ENCODE measurements around the gene TIGD1.
"Not testable (repeated sequence)": the region's sequence is repeated elsewhere in the genome, so short reads cannot be mapped to it uniquely, and the experiment has no call there.

TIGD1 gene

GRCh38 chr2:232550354-232551249, at the start of gene TIGD1, which contains the start of gene EIF4E2:
TIGD1 (minus strand) TSS chr2:232550557; CDS start chr2:232549882, 675 bp downstream.
EIF4E2 (plus strand) TSS chr2:232550689; CDS start chr2:232550725, 36 bp downstream.
- peak; percentile 92 for DNase-seq

- no peak for DNase-seq
These were observed 47.9 kb upstream of the TIGD1 start for GRCh38 chr2:232598293-232598692.

GRCh38 chr2:232597362-232598079, 47.2 kb upstream of the TIGD1 start:
- no peak for DNase-seq

GRCh38 chr2:232593982-232594381, 43.6 kb upstream of the TIGD1 start:
- no peak for DNase-seq

- DNase-seq, result no peak
These were observed 42.5 kb upstream of the TIGD1 start for GRCh38 chr2:232592772-232593395.

- no peak for DNase-seq
These were observed 38.6 kb upstream of the TIGD1 start for GRCh38 chr2:232588680-232589585.

GRCh38 chr2:232588031-232588430, 37.7 kb upstream of the TIGD1 start:
- no peak for DNase-seq

GRCh38 chr2:232587512-232587911, 37.2 kb upstream of the TIGD1 start:
- DNase-seq, result no peak

- no peak for DNase-seq
These were observed 36.7 kb upstream of the TIGD1 start for GRCh38 chr2:232586943-232587505.

GRCh38 chr2:232584238-232584637, 33.9 kb upstream of the TIGD1 start:
- no peak for DNase-seq

- no peak for DNase-seq
These were observed 31.4 kb upstream of the TIGD1 start for GRCh38 chr2:232581725-232582124.

- no peak for DNase-seq
These were observed 30.3 kb upstream of the TIGD1 start for GRCh38 chr2:232580648-232580981.

- no peak for DNase-seq
These were observed 28.3 kb upstream of the TIGD1 start for GRCh38 chr2:232578626-232579025.

GRCh38 chr2:232577841-232578240, 27.5 kb upstream of the TIGD1 start:
- DNase-seq, result no peak

GRCh38 chr2:232576995-232577394, 26.6 kb upstream of the TIGD1 start:
- no peak for DNase-seq

- no peak for DNase-seq
These were observed 25.0 kb upstream of the TIGD1 start for GRCh38 chr2:232575404-232575746.

GRCh38 chr2:232574674-232575403, 24.5 kb upstream of the TIGD1 start:
- no peak for DNase-seq

GRCh38 chr2:232573771-232574435, 23.5 kb upstream of the TIGD1 start:
- no peak for DNase-seq

- no peak for DNase-seq
These were observed 22.7 kb upstream of the TIGD1 start for GRCh38 chr2:232573042-232573441.

- no peak for DNase-seq
These were observed 20.7 kb upstream of the TIGD1 start for GRCh38 chr2:232571026-232571474.

- not testable (repeated sequence) for DNase-seq
These were observed 20.1 kb upstream of the TIGD1 start for GRCh38 chr2:232570481-232570880.

Measured in CD4-positive, alpha-beta T cell treated with Interleukin-17A for 4 hours (primary cell).